H9 (cell line): ENCODE results near the gene NUMBL. TPM values are rescaled to one million over a fixed set of nuclear protein-coding genes. Genes with fewer than 3 reads are reported as not detected.

Source experiments
- DNase-seq: peaks from one replicate; pipeline ENCODE4 v3.0.0-alpha.2; 2017
- H2AFZ ChIP-seq: one replicate; pipeline ENCODE4 v1.6.1; 2013; ENCODE audit warnings: mild to moderate bottlenecking, low read length, control low read depth, moderate library complexity
- H2AK5ac ChIP-seq: 2 replicates; pipeline ENCODE4 v1.6.1; 2013; ENCODE audit warnings: low read length, control low read depth, mixed read lengths; ENCODE audit not compliant: insufficient read length
- H2BK120ac ChIP-seq: one replicate; pipeline ENCODE4 v1.6.1; 2013; ENCODE audit warnings: low read depth, mild to moderate bottlenecking, low read length, control low read depth, inconsistent platforms; ENCODE audit not compliant: poor library complexity, severe bottlenecking
- H2BK12ac ChIP-seq: 2 replicates; pipeline ENCODE4 v1.6.1; 2013; ENCODE audit warnings: low read length, control low read depth, mixed read lengths, low read depth; ENCODE audit not compliant: insufficient read length
- H2BK15ac ChIP-seq: 2 replicates; pipeline ENCODE4 v1.6.1; 2013; ENCODE audit warnings: low read depth, low read length, control low read depth
- H2BK20ac ChIP-seq: one replicate; pipeline ENCODE4 v1.6.1; 2013; ENCODE audit warnings: low read depth, mild to moderate bottlenecking, low read length, control low read depth, inconsistent platforms; ENCODE audit not compliant: poor library complexity, severe bottlenecking
- H2BK5ac ChIP-seq: 2 replicates; pipeline ENCODE4 v1.6.1; 2013; ENCODE audit warnings: low read length, control low read depth, mixed read lengths; ENCODE audit not compliant: insufficient read length
- H3K14ac ChIP-seq: 2 replicates; pipeline ENCODE4 v1.6.1; 2013; ENCODE audit warnings: low read length, control low read depth; ENCODE audit not compliant: insufficient read depth
- H3K18ac ChIP-seq: 2 replicates; pipeline ENCODE4 v1.6.1; 2013; ENCODE audit warnings: low read depth, mild to moderate bottlenecking, mixed read lengths, low read length, control low read depth; ENCODE audit not compliant: insufficient read length
- H3K23ac ChIP-seq: 2 replicates; pipeline ENCODE4 v1.6.1; 2013; ENCODE audit warnings: low read length, control low read depth, mixed read lengths, low read depth; ENCODE audit not compliant: insufficient read length
- H3K23me2 ChIP-seq: 2 replicates; pipeline ENCODE4 v1.6.1; 2013; ENCODE audit warnings: low read depth, mild to moderate bottlenecking, mixed read lengths, low read length, control low read depth; ENCODE audit not compliant: insufficient read length, poor library complexity, severe bottlenecking
- H3K27ac ChIP-seq: 2 replicates; pipeline ENCODE4 v1.5.1; 2013; ENCODE audit warnings: low read length, control low read depth, mixed read lengths, low read depth; ENCODE audit not compliant: insufficient read length
- H3K27me3 ChIP-seq: 2 replicates; pipeline ENCODE4 v1.6.1; 2013; ENCODE audit warnings: low read length, control low read depth, inconsistent platforms; ENCODE audit not compliant: insufficient read depth
- H3K4ac ChIP-seq: 2 replicates; pipeline ENCODE4 v1.6.1; 2013; ENCODE audit warnings: low read depth, mild to moderate bottlenecking, control low read depth, inconsistent platforms, low read length, moderate library complexity
- H3K4me1 ChIP-seq: 2 replicates; pipeline ENCODE4 v1.6.1; 2013; ENCODE audit warnings: low read length, control low read depth, inconsistent platforms; ENCODE audit not compliant: insufficient read depth
- H3K4me2 ChIP-seq: 2 replicates; pipeline ENCODE4 v1.6.1; 2013; ENCODE audit warnings: low read length, control low read depth, mixed read lengths; ENCODE audit not compliant: insufficient read length, insufficient read depth
- H3K56ac ChIP-seq: 2 replicates; pipeline ENCODE4 v1.6.1; 2013; ENCODE audit warnings: low read depth, mild to moderate bottlenecking, mixed read lengths, low read length, control low read depth; ENCODE audit not compliant: insufficient read length
- H3K79me1 ChIP-seq: 2 replicates; pipeline ENCODE4 v1.6.1; 2013; ENCODE audit warnings: low read depth, mild to moderate bottlenecking, moderate library complexity, low read length, control low read depth, inconsistent platforms; ENCODE audit not compliant: insufficient read depth, poor library complexity, severe bottlenecking
- H3K79me2 ChIP-seq: 2 replicates; pipeline ENCODE4 v1.6.1; 2013; ENCODE audit warnings: low read length, control low read depth, inconsistent platforms; ENCODE audit not compliant: insufficient read depth
- H3K9ac ChIP-seq: 2 replicates; pipeline ENCODE4 v1.6.1; 2013; ENCODE audit warnings: low read length, control low read depth, mixed read lengths; ENCODE audit not compliant: insufficient read length; ENCODE audit errors: extremely low read depth
- H3K9me3 ChIP-seq: one replicate; pipeline ENCODE4 v1.6.1; 2013; ENCODE audit warnings: low read depth, low read length, inconsistent platforms; ENCODE audit not compliant: control insufficient read depth
- H3T11ph ChIP-seq: one replicate; pipeline ENCODE4 v1.6.1; 2013; ENCODE audit warnings: mild to moderate bottlenecking, low read length, control low read depth, inconsistent platforms
- H4K20me1 ChIP-seq: one replicate; pipeline ENCODE4 v1.6.1; 2013; ENCODE audit not compliant: control insufficient read depth, insufficient read length, insufficient read depth
- H4K5ac ChIP-seq: 2 replicates; pipeline ENCODE4 v1.6.1; 2013; ENCODE audit warnings: low read depth, mild to moderate bottlenecking, mixed read lengths, low read length, control low read depth; ENCODE audit not compliant: insufficient read length
- H4K8ac ChIP-seq: replicated peaks from 2 replicates; pipeline ENCODE4 v1.6.1; 2013; ENCODE audit warnings: low read length, control low read depth, mixed read lengths, low read depth; ENCODE audit not compliant: insufficient read length
- H4K91ac ChIP-seq: 2 replicates; pipeline ENCODE4 v1.6.1; 2013; ENCODE audit warnings: low read depth, mild to moderate bottlenecking, moderate library complexity, mixed read lengths, low read length, control low read depth; ENCODE audit not compliant: insufficient read length
- H3K27ac Mint-ChIP-seq, 3 experiments: 2 replicates in 2 of 3; 3 replicates in 1 of 3; pipeline ENCODE4 v1.8.0; 2020 to 2021; ENCODE audit warnings: mixed read lengths in 3 of 3, mild to moderate bottlenecking in 1 of 3, moderate library complexity in 1 of 3
- H3K27me3 Mint-ChIP-seq: 2 replicates; pipeline ENCODE4 v1.8.0; 2021; ENCODE audit warnings: low read depth, mild to moderate bottlenecking, moderate library complexity, mixed read lengths
- H3K36me3 Mint-ChIP-seq, 3 experiments: 2 replicates in 2 of 3; 3 replicates in 1 of 3; pipeline ENCODE4 v1.8.0; 2020 to 2021; ENCODE audit warnings: low read depth in 3 of 3, mixed read lengths in 3 of 3; ENCODE audit not compliant: insufficient read depth in 1 of 3
- H3K4me1 Mint-ChIP-seq, 2 experiments: 2 replicates each; pipeline ENCODE4 v1.8.0; 2020; ENCODE audit warnings: mixed read lengths in 2 of 2
- H3K4me3 Mint-ChIP-seq, 2 experiments: 2 replicates in 1 of 2; 3 replicates in 1 of 2; pipeline ENCODE4 v1.8.0; 2020 to 2021; ENCODE audit warnings: mild to moderate bottlenecking in 2 of 2, mixed read lengths in 2 of 2, moderate library complexity in 1 of 2
- H3K9me3 Mint-ChIP-seq, 2 experiments: 2 replicates in 1 of 2; 3 replicates in 1 of 2; pipeline ENCODE4 v1.8.0; 2020; ENCODE audit warnings: mild to moderate bottlenecking in 2 of 2, mixed read lengths in 2 of 2, moderate library complexity in 1 of 2
- CTCF ChIP-seq: fragments of 200-600 bp; sonication (generic); conservative IDR thresholded peaks from 3 replicates; pipeline ENCODE4 v1.8.0; 2021; ENCODE audit warnings: antibody characterized with exemption, mild to moderate bottlenecking
- WGBS: extraction: QIAGEN DNeasy Blood & Tissue Kit; methylation state at CpG from one replicate; pipeline ENCODE4 v1.1.7; 2013; ENCODE audit warnings: missing lambda C conversion rate, low lambda C conversion rate, mixed read lengths; ENCODE audit not compliant: insufficient read length; ENCODE audit errors: extremely low coverage; 5-methylcytosine and 5-hydroxymethylcytosine counted together
- total RNA-seq: library from RNA; stranded (reverse); gene quantifications from 2 replicates; pipeline ENCODE4 v1.2.1, GENCODE V29; 2021

The NUMBL gene
- total RNA-seq, 1 experiment from 2014 or later = 34.5 TPM

- no peak for DNase-seq
- Histone ChIP-seq H3K9ac (no peak overlapping the region), H3K79me2 (no peaks in the 10 kb centered on the region), H3K4me1 (no peaks in the 10 kb centered on the region), H3K79me1 (no peaks in the 10 kb centered on the region), H2BK15ac (no peak overlapping the region), H3K18ac (no peak overlapping the region), H3K27me3 (no peaks in the 10 kb centered on the region; the same call in 1 of the 2 replicates), H2BK120ac (no peak overlapping the region), H2BK12ac (no peak overlapping the region), H4K8ac (no peak overlapping the region), H2BK5ac (no peak overlapping the region), H3K4me2 (no peak overlapping the region), H3K23ac (no peak overlapping the region), H2BK20ac (no peak overlapping the region), H4K91ac (no peak overlapping the region), H3K23me2 (no peaks in the 10 kb centered on the region), H3K9me3 (no peaks in the 10 kb centered on the region), H3T11ph (no peak overlapping the region), H3K4ac (no peak overlapping the region), H3K14ac (no peak overlapping the region), H2AK5ac (no peak overlapping the region), H3K56ac (no peak overlapping the region), H4K5ac (no peak overlapping the region), H4K20me1 (no peaks in the 10 kb centered on the region), H3K27ac (no peak overlapping the region), H2AFZ (no peak overlapping the region)
- no peak overlapping the region for H3K27ac Mint-ChIP-seq
- no peak for TF ChIP-seq CTCF
- WGBS = no CpG with 5 or more reads among the region's 7 CpGs
- H3K27me3 Mint-ChIP-seq = peaks cover 6% of the 10 kb centered on the region
- H3K9me3 Mint-ChIP-seq = no peaks in the 10 kb centered on the region
- H3K4me1 Mint-ChIP-seq = peaks cover 5 to 6% of the 10 kb centered on the region in 2 experiments; a peak in 3 of 4 replicates
- no peaks in the 10 kb centered on the region for H3K36me3 Mint-ChIP-seq
- no peak overlapping the region for H3K4me3 Mint-ChIP-seq
Observed at GRCh38 chr19:40641281-40641680, 49.2 kb downstream of the NUMBL start.
